ENCODE results near the gene TMEM86B. TPM values are rescaled to one million over a fixed set of nuclear protein-coding genes. Genes with fewer than 3 reads are reported as not detected.

Gene TMEM86B
- polyA plus RNA-seq, 1 donor (not counting 4 experiments of a cell fraction or from before 2014, with no cell fraction given): 0.60 TPM

DNA sequence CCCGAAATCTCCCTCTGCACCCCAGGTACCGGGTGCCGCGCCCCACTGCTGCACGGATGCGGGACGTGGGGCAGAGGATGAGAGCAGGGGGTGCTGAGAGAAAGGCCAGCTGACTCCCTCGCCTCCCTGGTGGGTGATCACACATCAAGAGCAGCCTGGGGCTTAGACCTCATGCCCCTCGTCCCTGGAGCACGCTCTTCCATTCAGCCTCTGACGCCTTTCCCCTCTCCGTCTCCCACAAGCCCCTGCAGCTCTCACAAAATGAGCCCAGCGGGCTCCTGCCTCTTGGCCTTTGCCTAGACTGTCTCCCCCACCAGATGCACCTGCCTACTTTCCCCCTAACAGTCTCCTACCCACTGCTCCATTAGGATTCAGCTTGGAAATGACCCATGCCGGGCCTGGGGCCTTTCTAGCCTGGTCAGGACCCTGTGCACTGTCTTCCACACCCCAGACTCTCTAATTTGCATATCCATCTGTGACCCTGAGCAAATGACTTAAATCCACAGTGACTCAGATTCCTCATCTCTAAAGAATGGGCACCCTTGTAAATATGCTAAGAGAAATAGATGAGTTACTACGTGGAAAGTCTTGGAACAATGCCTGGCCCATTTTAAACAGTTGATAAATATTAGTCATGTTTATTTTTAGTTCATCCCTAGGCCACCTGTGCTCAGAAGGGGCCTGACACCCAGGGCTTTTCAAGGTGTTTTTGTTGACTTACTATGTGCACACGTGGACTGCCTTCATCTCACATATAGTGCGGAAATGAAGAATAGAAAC lies 18.7 kb downstream of the TMEM86B start:
- Histone ChIP-seq H3K36me3 (ENCODE audit: control insufficient read depth in 2 of 2, extremely low read depth in 1 of 2, insufficient read depth in 2 of 2, low read length in 2 of 2) (no peaks in the 10 kb centered on the region), H3K4me1 (ENCODE audit: control insufficient read depth, extremely low read depth, insufficient read depth, low read length) (peaks cover 24% of the 10 kb centered on the region), H4K20me1 (ENCODE audit: control insufficient read depth, extremely low read depth, insufficient read depth, low read length) (peaks cover 3% of the 10 kb centered on the region), H3K27me3 (ENCODE audit: control insufficient read depth, extremely low read depth, insufficient read depth, low read length) (no peaks in the 10 kb centered on the region), H3K27ac (ENCODE audit: control insufficient read depth, insufficient read depth, low read length) (peak overlapping the region; percentile 70), H3K4me3 (ENCODE audit: control insufficient read depth in 2 of 3, extremely low read depth in 1 of 3, insufficient read depth in 2 of 3, low read depth in 1 of 3, low read length in 3 of 3) (no peak overlapping the region), H3K9me3 (ENCODE audit: control insufficient read depth, low read depth, low read length) (no peaks in the 10 kb centered on the region), H3K4me2 (ENCODE audit: control insufficient read depth, extremely low read depth, insufficient read depth, low read depth, low read length) (peak overlapping the region; percentile 58), H2AFZ (ENCODE audit: control insufficient read depth, low read length) (no peak overlapping the region), H3K9me1 (ENCODE audit: control insufficient read depth, extremely low read depth, insufficient read depth, low read length) (peaks cover 9% of the 10 kb centered on the region), H3K9ac (ENCODE audit: control insufficient read depth, extremely low read depth, insufficient read depth, low read length) (peak overlapping the region; percentile 47), H3K79me2 (ENCODE audit: control insufficient read depth, insufficient read depth, low read length) (no peaks in the 10 kb centered on the region)
- DNase-seq (ENCODE audit: low read depth, low spot score): peak; percentile 60
- FAIRE-seq: peak; percentile 32
- dilution Hi-C loops (cut with MboI; ENCODE audit: extremely low pct_ligation_motif_present, low sequenced_read_pairs): no loop called here
- TF ChIP-seq, protein P1, sequence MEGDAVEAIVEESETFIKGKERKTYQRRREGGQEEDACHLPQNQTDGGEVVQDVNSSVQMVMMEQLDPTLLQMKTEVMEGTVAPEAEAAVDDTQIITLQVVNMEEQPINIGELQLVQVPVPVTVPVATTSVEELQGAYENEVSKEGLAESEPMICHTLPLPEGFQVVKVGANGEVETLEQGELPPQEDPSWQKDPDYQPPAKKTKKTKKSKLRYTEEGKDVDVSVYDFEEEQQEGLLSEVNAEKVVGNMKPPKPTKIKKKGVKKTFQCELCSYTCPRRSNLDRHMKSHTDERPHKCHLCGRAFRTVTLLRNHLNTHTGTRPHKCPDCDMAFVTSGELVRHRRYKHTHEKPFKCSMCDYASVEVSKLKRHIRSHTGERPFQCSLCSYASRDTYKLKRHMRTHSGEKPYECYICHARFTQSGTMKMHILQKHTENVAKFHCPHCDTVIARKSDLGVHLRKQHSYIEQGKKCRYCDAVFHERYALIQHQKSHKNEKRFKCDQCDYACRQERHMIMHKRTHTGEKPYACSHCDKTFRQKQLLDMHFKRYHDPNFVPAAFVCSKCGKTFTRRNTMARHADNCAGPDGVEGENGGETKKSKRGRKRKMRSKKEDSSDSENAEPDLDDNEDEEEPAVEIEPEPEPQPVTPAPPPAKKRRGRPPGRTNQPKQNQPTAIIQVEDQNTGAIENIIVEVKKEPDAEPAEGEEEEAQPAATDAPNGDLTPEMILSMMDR (optimal IDR thresholded peaks at IDR 0.05 in 1 of 3, IDR thresholded peaks at IDR 0.05 in 1 of 3, conservative IDR thresholded peaks at IDR 0.05 in 1 of 3; ENCODE audit: extremely low read depth in 1 of 3, insufficient read depth in 2 of 3, low read length in 3 of 3): no peak
- TF ChIP-seq EZH2 (IDR thresholded peaks at IDR 0.05; ENCODE audit: low read length): no peak

DNA sequence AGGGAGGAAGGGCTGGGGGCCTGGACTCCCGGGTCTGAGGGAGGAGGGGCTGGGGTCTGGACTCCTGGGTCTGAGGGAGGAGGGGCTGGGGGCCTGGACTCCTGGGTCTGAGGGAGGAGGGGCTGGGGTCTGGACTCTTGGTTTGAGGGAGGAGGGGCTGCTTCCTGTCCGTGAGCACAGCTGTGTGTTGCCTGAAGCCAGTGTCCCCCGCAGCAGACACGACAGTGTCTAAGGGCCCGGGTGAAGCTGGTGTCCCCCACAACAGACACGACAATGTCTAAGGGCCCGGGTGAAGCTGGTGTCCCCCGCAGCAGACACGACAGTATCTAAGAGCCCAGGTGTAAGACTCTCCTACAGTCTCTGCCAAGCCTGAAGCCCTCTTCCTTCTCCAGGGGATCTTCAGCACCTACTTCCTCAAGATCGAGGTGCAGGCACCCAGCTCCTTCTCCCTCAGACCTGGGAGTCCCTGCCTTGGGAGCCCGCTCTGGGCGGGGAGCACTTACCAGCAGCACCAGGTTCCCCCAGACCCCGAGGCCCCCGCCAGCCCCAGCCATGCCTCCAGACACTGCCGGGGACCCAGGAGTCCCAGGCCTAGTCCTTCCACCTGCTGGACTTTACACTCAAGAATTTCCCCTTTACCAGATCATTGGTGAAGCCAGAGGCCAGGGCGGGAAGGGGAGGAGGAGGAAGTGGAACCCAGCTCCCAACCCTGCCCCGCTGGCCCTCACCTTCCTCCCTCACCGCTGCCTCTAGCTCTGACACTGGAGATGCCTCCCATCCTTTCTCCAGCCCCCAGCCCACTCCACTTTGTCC lies 19.5 kb downstream of the TMEM86B start, which contains the start of gene PTPRH:
TSS of gene PTPRH (minus strand) at position 622 of the 813 bp plus-strand sequence. CDS start at position 554, 68 bp downstream.
- Histone ChIP-seq H2AFZ (ENCODE audit: control insufficient read depth, low read length) (no peak within 1 kb of the TSS), H3K9me3 (ENCODE audit: control insufficient read depth, low read depth, low read length) (no peaks in the 10 kb centered on the region), H3K9ac (ENCODE audit: control insufficient read depth, extremely low read depth, insufficient read depth, low read length) (peak within 1 kb of the TSS; percentile 47), H3K4me1 (ENCODE audit: control insufficient read depth, extremely low read depth, insufficient read depth, low read length) (peaks cover 24% of the 10 kb centered on the region), H3K4me2 (ENCODE audit: control insufficient read depth, extremely low read depth, insufficient read depth, low read depth, low read length) (peak within 1 kb of the TSS; percentile 58), H3K9me1 (ENCODE audit: control insufficient read depth, extremely low read depth, insufficient read depth, low read length) (peaks cover 9% of the 10 kb centered on the region), H3K27me3 (ENCODE audit: control insufficient read depth, extremely low read depth, insufficient read depth, low read length) (no peaks in the 10 kb centered on the region), H3K79me2 (ENCODE audit: control insufficient read depth, insufficient read depth, low read length) (no peaks in the 10 kb centered on the region), H3K4me3 (ENCODE audit: control insufficient read depth in 2 of 3, extremely low read depth in 1 of 3, insufficient read depth in 2 of 3, low read depth in 1 of 3, low read length in 3 of 3) (no peak within 1 kb of the TSS), H4K20me1 (ENCODE audit: control insufficient read depth, extremely low read depth, insufficient read depth, low read length) (peaks cover 3% of the 10 kb centered on the region), H3K27ac (ENCODE audit: control insufficient read depth, insufficient read depth, low read length) (peak within 1 kb of the TSS; percentile 70), H3K36me3 (ENCODE audit: control insufficient read depth in 2 of 2, extremely low read depth in 1 of 2, insufficient read depth in 2 of 2, low read length in 2 of 2) (no peaks in the 10 kb centered on the region)
- TF ChIP-seq, protein P1 (optimal IDR thresholded peaks at IDR 0.05 in 1 of 3, IDR thresholded peaks at IDR 0.05 in 1 of 3, conservative IDR thresholded peaks at IDR 0.05 in 1 of 3; ENCODE audit: extremely low read depth in 1 of 3, insufficient read depth in 2 of 3, low read length in 3 of 3): no peak
- no peak for TF ChIP-seq EZH2 (IDR thresholded peaks at IDR 0.05; ENCODE audit: low read length)
- no peak for DNase-seq (ENCODE audit: low read depth, low spot score)
- FAIRE-seq: no peak
- dilution Hi-C loops (cut with MboI; ENCODE audit: extremely low pct_ligation_motif_present, low sequenced_read_pairs): no loop called here
